T-helper 2 cell (primary cell): Measurements from ENCODE around the gene FLRT1.

Experiments used
- DNase-seq, 5 experiments: peaks; one replicate each; pipeline versions ENCODE4 v3.0.0 to v3.0.0-alpha.2; 2012 to 2022

Gene FLRT1

DNA sequence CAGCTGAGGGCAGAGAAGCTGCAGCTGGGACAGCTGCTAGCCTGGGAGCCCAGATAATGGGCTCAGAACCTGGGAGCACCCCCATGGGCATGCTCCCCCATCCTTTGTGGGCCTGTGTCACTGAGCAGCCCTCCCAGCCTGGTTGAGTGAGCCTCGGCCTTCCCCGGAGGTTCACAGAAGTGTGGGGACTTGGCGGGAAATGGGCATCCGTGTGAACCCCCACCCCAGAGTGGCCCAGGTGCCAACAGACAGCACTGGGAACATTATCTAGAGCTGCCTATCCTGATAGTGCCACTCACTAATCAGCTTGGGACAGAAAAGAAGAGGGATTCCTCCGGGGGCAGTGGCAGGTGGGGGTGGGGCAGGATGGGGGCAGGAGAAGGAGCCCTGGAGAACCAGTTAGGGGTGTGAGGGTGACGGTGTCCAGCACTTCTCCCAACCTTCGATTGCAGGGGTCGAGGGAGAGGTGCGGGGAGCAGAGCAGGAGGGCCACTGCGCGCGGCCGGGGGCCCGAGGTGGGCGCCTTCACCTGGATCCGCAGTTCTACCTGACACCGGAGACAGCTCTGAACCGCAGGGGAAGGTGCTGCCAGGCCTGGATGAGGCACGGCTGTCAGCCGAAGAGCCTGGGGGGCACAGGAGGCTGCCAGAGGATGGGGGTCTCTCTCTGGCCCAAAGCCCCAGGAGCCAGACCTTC, 33.1 kb downstream of the FLRT1 start:
- DNase-seq, result no peak

DNA sequence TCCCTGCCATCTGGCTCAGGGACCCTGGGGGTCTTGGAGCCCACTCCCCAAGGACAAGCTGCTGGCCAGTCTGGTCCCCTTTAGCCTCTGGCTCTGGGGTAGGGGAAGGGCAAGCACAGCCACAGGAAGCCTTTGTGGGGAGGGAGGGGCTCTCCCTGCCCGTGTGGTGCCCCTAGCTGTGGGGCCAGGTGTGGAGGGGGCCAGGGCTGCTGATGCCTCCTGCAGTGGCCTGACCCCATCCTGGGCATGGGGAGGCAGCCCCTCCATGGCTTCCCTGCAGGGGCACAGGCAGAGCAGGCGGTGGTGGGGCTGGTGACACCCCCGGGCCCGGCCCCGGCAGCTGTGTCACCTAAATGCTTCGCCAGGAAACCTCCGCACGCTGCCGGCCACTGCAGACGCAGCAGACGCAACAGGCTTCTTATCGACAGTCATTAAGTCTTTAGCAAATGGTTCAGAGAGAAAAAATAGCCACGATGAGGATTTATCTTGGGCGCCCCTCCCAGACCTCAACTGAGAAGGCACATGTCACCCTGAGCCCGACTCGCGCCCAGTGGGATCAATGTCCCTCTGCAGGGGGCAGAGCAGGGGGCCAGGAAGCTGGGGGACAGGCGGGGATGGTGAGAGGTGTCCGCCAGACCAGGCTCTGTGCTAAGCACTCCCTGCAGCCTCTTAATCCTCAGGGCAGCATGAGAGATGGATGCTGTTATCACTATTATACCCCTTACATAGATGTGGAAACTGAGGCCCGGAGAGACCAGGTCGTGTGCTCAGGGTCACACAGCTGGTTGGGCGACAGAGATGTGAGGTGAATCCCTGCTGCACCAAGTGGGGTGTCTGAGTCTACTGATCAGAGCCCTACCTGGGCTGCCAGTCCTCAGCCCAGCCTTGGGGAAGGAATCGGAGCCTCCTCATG, 33.9 kb downstream of the FLRT1 start:
- DNase-seq, result no peak

DNA sequence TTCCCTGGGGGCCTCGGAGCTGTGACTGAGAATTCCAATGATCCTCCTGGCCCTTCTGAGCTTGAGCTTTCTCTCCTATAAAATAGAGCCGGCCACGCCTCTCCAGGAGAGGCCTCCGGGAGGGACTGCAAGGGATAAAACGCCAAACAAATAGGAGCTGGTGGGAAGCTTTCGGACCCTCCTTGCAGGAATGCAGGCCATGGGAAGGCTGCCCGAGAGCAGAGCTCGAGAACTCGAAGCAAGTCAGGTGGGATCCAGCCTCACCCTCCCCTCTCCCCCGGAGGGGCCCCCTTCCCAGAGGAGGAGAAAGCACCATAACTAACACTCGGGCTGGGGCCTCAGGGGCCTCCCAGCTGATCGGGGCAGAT, 34.6 kb downstream of the FLRT1 start:
- DNase-seq, result no peak

- no peak for DNase-seq
These were observed 36.1 kb downstream of the FLRT1 start for GRCh38 chr11:64071849-64072248.

GRCh38 chr11:64072403-64072802, 36.7 kb downstream of the FLRT1 start:
- no peak for DNase-seq

- no peak for DNase-seq
These were observed 37.1 kb downstream of the FLRT1 start for GRCh38 chr11:64072871-64073270.

GRCh38 chr11:64073542-64073941, 37.8 kb downstream of the FLRT1 start:
- DNase-seq, result no peak

- peak in 2 of 5 experiments; percentile 12 to 52 for DNase-seq
These were observed 38.5 kb downstream of the FLRT1 start for GRCh38 chr11:64074239-64074638.

DNA sequence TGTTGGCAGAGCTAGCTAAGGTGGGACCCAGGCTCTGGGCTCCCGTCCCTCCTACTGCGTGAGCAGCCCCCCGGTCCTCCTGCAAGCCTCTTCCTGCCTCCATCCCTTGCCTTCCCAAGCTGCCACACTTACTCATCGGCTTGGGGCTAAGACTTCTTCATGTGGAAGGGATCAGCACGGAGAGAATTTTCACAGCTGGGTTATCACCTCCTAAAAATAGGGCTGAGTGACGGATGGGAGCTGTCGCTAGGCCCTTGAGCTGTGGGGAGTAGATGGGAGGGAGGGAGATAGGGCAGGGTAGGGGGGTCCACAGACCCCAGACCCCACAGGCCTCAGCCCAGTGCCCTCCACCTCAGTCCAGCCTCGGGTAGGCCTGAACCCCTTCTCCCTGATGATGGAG, 41.0 kb downstream of the FLRT1 start:
- no peak for DNase-seq

DNA sequence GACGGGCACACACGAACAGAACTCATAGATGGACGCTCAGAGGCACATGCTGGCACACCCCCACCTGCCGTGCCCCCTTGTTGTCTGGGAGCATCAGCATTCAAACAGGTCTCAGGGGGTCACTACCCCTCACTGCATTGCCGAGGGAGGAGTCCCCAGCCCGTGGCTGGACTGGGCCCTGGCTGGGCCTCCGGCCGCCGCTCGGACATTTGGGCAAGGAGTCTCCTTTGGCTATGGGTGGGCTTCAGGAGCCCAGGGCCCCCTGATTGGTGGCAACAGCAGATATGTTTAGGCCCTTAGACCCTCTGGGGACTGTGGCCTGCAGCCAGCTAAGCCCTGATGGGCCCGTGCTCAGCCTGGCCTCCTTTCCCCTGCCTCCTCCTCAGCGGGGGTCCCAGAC, 41.9 kb downstream of the FLRT1 start:
- no peak for DNase-seq

DNA sequence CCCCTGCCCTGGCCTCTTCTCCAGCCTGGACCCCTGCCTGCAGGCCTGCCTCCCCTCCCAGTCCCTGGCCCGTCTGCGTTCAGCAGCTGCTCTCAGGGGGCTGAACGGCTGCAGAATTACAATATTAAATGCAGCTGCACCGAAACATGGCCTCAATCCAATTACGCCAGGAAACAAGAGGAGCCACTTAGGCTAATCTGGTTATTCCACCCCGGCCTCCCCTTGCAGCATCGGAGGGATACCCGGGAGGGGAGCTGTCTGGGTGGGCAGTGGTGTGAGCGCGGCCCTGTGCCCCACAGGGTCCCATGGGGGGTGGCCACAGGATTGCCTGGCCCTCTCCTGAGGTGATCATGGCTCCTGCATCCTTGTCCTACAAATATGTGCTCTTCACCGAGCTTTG, 42.6 kb downstream of the FLRT1 start:
- DNase-seq, result no peak

DNA sequence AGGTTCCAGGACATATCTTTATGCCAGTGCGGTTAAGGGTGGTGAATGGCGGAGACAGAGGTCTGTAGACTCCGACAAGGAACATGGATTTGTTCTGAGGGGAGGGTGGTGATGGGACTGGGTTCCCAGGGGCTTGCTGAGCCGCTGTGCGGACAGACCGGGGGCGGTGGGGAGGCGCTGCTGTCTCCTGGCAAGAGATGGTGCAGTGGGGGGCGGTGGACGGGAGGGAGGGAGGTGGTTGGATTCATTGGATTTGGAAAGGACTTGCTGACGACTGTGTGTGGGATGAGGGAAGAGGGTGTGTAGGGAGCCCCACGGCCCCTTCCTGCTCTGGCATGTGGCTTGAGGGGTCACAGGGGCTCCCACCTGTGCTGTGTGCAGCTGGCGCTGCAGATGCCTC, 43.2 kb downstream of the FLRT1 start:
- DNase-seq, result no peak

DNA sequence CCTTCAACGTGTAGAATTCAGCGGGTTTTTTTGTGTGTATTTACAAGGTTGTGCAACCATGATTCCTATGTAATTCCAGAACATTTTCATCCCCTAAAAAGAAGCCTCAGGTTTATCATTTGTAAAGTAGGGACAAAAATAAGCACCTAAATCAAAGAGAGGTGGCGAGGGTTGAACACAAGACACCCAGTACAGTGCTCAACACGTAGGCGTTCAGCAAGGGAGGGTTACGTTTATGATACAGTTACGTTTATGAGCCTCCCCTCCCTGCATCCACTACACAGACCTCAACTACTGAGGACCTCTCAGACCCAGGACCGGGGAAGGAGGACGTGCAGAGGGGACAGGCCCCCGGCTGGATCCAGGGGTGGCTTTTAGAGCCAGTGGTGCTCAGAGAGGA, 44.7 kb downstream of the FLRT1 start:
- DNase-seq, result no peak

DNA sequence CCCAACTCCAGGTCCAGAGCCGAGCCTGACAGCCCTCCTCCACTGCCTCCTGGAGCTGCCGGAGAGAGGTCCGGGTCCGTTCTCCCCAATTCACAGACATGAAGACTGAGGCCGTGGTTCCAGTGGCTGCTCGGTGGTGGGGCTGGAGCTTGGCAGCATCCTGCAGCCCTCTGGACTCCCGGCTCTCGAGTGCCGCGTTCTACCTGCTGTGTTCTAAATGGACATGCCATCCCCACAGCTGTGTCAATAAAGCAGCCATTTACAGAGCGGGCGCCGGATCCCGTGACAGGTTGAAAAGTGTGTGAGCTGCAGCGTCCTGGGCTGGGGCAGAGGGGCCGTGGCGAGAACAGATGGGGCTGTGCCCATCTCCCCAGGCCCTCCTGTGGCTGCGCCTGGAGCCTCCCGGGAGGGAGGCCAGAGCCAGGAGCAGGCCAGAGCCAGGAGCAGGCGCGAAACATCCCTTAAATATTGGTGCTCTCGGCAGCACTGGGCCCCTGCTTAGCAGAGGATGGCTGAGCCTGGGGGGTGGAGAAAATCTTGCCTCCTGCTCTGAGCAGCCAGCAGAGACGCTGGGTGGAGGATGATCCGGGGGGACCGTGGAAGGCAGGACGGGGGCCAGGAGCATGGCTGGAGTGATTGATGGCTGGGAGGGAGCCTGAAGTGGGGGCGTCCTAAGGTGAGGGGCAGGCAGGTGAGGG, 46.2 kb downstream of the FLRT1 start:
- no peak for DNase-seq

- DNase-seq, result no peak
These were observed 47.8 kb downstream of the FLRT1 start for GRCh38 chr11:64083398-64084080.

- no peak for DNase-seq
These were observed 48.6 kb downstream of the FLRT1 start for GRCh38 chr11:64084146-64084950.

- DNase-seq, result no peak
These were observed 49.4 kb downstream of the FLRT1 start for GRCh38 chr11:64084951-64085710.
